Measurements from ENCODE around the gene GLYATL2.

Gene GLYATL2

GRCh38 chr11:58788355-58789023, 56.0 kb downstream of the GLYATL2 start:
- DNase-seq: peak; percentile 72

- DNase-seq: no peak
Measured at GRCh38 chr11:58787903-58788302, 56.6 kb downstream of the GLYATL2 start.

DNA sequence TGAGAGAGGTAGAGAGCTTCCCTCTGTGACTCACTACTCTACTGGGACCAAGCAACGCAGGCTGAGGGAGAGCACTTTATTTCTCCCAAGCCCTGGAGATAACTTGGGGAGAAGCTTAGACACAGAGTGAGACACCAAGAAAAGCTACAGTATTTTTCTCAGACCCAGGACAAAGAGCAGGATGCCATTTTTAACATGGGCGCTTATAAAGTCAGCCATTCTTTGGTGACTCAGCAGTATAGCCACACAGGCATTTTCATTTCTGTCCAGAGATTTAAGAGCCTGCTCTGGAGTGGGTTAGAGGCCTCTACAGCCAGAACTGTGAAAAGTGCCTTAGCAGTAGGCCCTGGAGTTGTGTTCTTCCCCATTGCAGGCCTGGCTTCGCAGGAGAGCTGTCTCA, 57.8 kb downstream of the GLYATL2 start:
- no peak for DNase-seq

GRCh38 chr11:58784995-58785394, 59.5 kb downstream of the GLYATL2 start:
- no peak for DNase-seq

All from NCI-H82 (cell line).